Muscle layer of colon (tissue), 2 donors: ENCODE data around the gene SOX8.
"Not testable (repeated sequence)": the region's sequence is repeated elsewhere in the genome, so short reads cannot be mapped to it uniquely, and the experiment has no call there.

ENCODE experiments used
- H3K27ac ChIP-seq: one replicate; pipeline ENCODE4 v1.7.0; 2013; ENCODE audit warnings: low read depth, mild to moderate bottlenecking, low read length, moderate library complexity
- H3K27me3 ChIP-seq, 2 donors: one replicate each; pipeline ENCODE4 v1.7.0; 2013; ENCODE audit warnings: low read length in 2 of 2, mild to moderate bottlenecking in 2 of 2; ENCODE audit not compliant: insufficient read depth in 2 of 2, control insufficient read depth in 1 of 2
- H3K36me3 ChIP-seq: one replicate; pipeline ENCODE4 v1.7.0; 2013; ENCODE audit warnings: mild to moderate bottlenecking, low read length; ENCODE audit not compliant: insufficient read depth
- H3K4me1 ChIP-seq: one replicate; pipeline ENCODE4 v1.7.0; 2013; ENCODE audit warnings: mild to moderate bottlenecking, low read length; ENCODE audit not compliant: insufficient read depth
- H3K4me3 ChIP-seq, 2 donors: one replicate each; pipeline ENCODE4 v1.7.0; 2013; ENCODE audit warnings: low read length in 2 of 2, low read depth in 1 of 2, mild to moderate bottlenecking in 1 of 2, moderate library complexity in 1 of 2
- H3K9ac ChIP-seq: one replicate; pipeline ENCODE4 v1.7.0; 2013; ENCODE audit warnings: low read length
- H3K9me3 ChIP-seq: one replicate; pipeline ENCODE4 v1.7.0; 2013; ENCODE audit warnings: mild to moderate bottlenecking, low read length
- donor health status: abdominal sarcoma.
- donor health status: Adenocarcinoma of cecum.

Gene SOX8

DNA sequence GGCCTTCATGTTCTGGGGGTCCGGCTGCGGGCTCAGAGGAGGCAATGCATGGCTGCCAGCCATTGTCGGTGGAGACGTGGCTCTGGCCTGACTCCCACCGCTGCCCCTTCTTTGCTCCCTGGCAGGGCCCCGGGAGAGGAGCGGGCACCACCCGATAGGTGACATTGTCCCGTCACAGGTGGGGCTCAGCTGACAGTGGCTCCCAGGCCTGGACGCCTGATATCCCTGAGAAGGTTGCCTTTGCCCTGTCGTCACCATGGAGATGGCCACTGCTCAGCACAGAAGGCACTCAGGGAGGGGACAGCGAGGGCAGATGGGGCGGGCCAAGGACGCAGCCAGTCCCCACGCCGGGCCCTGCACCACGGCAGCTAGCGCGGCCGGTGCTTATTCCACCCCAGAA is 42.6 kb downstream of the SOX8 start:
- Histone ChIP-seq H3K9ac (no peak overlapping the region), H3K36me3 (no peaks in the 10 kb centered on the region), H3K9me3 (no peaks in the 10 kb centered on the region), H3K4me1 (no peaks in the 10 kb centered on the region), H3K27ac (no peak overlapping the region), H3K27me3 (peaks cover 5 to 32% of the 10 kb centered on the region in 2 donors), H3K4me3 (no peak overlapping the region)

DNA sequence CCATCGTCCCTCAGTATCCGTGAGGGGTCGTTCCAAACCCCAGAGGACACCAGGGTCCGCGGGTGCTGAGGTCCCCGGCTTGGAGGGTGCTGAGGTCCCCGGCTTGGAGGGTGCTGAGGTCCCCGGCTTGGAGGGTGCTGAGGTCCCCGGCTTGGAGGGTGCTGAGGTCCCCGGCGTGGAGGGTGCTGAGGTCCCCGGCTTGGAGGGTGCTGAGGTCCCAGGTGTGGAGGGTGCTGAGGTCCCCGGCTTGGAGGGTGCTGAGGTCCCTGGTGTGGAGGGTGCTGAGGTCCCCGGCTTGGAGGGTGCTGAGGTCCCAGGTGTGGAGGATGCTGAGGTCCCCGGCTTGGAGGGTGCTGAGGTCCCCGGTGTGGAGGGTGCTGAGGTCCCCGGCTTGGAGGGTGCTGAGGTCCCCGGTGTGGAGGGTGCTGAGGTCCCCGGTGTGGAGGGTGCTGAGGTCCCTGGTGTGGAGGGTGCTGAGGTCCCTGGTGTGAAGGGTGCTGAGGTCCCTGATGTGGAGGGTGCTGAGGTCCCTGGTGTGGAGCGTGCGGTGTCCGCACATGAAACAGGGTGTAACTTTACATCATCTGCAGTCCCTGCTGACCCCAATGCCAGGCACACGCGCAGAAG is 43.7 kb downstream of the SOX8 start:
- H3K9ac ChIP-seq, H3K9me3 ChIP-seq, H3K4me3 ChIP-seq, H3K4me1 ChIP-seq, H3K27ac ChIP-seq, H3K36me3 ChIP-seq: not testable (repeated sequence)
- peaks cover 5 to 43% of the 10 kb centered on the region in 2 donors for H3K27me3 ChIP-seq

DNA sequence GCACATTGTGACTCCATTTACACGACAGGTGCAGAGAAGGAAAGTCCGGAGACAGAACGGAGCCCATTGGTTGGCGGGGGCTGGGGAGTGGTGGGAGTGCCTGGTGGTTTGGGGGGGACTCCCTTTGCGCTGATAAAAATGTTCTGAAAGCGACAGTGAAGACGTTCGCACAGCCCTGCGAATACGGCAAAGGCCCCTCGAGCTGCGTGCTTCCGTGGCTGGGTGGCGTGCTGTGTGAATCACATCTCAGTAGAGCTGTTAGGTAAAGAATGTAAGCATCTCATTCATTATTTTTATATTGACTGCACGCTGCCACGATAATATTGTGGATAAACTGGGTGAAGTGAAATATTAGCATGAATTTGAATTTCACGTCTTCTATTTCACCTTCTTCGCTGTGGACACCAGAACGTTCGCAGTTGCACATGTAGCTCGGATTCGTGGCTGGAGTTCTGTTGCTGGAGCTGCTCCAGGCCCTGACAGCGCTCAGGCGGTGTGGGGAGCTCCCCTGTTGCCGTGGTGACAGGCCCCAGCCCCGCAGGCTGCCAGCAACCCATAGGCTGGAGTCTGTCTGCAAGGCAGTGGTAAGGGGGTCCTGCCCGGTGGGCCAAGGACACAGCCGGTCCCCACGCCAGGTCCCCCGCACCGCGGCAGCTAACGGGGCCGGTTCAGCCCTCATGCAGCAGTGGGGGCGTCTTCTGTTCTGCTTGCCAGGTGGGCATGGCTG is 44.6 kb downstream of the SOX8 start:
- H3K27me3 ChIP-seq: peaks cover 5 to 48% of the 10 kb centered on the region in 2 donors
- H3K36me3 ChIP-seq: no peaks in the 10 kb centered on the region
- no peak overlapping the region for H3K27ac ChIP-seq
- no peak overlapping the region for H3K4me3 ChIP-seq
- no peaks in the 10 kb centered on the region for H3K9me3 ChIP-seq
- no peak overlapping the region for H3K9ac ChIP-seq
- no peaks in the 10 kb centered on the region for H3K4me1 ChIP-seq

- Histone ChIP-seq H3K9ac (no peak overlapping the region), H3K36me3 (no peaks in the 10 kb centered on the region), H3K9me3 (no peaks in the 10 kb centered on the region), H3K4me1 (no peaks in the 10 kb centered on the region), H3K4me3 (no peak overlapping the region), H3K27me3 (peaks cover 5 to 47% of the 10 kb centered on the region in 2 donors), H3K27ac (no peak overlapping the region)
Observed at GRCh38 chr16:1026784-1027500, 45.4 kb downstream of the SOX8 start.

- Histone ChIP-seq H3K9ac (no peak overlapping the region), H3K4me3 (no peak overlapping the region), H3K27me3 (peaks cover 5 to 41% of the 10 kb centered on the region in 2 donors), H3K27ac (no peak overlapping the region), H3K9me3 (no peaks in the 10 kb centered on the region), H3K4me1 (no peaks in the 10 kb centered on the region), H3K36me3 (no peaks in the 10 kb centered on the region)
Observed at GRCh38 chr16:1027501-1027815, 45.9 kb downstream of the SOX8 start.

DNA sequence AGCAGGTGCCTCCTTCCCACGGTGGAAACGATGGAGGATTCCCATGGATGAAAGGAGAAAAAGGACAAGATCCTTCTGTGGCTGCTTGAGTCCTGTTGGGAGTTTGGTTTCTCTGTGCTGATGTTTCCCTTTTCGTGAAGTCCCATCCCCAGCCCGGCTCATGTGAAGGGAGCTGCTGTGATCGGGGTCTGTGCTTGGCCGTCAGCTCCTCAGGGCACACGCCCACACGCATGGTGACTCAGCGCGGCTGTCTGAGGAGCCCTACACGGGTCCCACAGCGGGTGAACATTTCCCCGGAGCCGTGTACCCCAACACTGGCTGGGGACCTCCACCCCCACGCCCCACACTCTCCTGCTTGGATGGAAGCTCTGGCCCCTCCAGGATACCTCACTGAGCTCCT is 46.5 kb downstream of the SOX8 start:
- Histone ChIP-seq H3K27ac (no peak overlapping the region), H3K4me3 (no peak overlapping the region), H3K9me3 (no peaks in the 10 kb centered on the region), H3K4me1 (no peaks in the 10 kb centered on the region), H3K27me3 (peaks cover 5 to 40% of the 10 kb centered on the region in 2 donors), H3K9ac (no peak overlapping the region), H3K36me3 (no peaks in the 10 kb centered on the region)

- Histone ChIP-seq H3K27me3 (peaks cover 5 to 40% of the 10 kb centered on the region in 2 donors), H3K9ac (no peak overlapping the region), H3K27ac (no peak overlapping the region), H3K4me1 (no peaks in the 10 kb centered on the region), H3K4me3 (no peak overlapping the region), H3K9me3 (no peaks in the 10 kb centered on the region), H3K36me3 (no peaks in the 10 kb centered on the region)
Observed at GRCh38 chr16:1028524-1029258, 47.1 kb downstream of the SOX8 start.

- no peak overlapping the region for H3K9ac ChIP-seq
- no peak overlapping the region for H3K27ac ChIP-seq
- H3K27me3 ChIP-seq: peaks cover 5 to 35% of the 10 kb centered on the region in 2 donors
- H3K9me3 ChIP-seq: no peaks in the 10 kb centered on the region
- H3K4me3 ChIP-seq: no peak overlapping the region
- H3K36me3 ChIP-seq: no peaks in the 10 kb centered on the region
- H3K4me1 ChIP-seq: no peaks in the 10 kb centered on the region
Observed at GRCh38 chr16:1029259-1029545, 47.6 kb downstream of the SOX8 start.

DNA sequence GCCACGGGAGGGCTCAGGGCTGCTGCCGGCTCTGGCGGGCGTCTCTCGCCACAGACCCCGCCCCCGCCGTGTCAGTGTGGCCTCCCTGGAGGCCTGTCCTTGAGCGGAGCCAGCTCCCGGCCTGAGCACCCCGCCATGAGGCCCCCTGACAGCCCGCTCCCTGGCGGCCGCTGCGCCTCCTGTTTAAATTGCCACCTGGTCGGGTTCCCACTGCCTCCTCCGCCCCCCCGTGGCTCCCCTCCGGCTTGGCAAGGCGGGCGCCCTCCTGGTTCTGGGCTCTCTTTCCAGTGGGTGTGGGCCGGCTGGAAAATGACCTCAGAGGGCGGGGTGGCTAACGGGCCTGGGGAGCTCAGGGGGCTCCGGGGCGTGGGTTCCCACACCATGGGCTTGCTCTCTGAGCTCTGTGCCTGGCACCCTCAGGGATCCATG is 48.9 kb downstream of the SOX8 start:
- H3K27me3 ChIP-seq: peaks cover 0 to 38% of the 10 kb centered on the region in 2 donors
- H3K4me1 ChIP-seq: no peaks in the 10 kb centered on the region
- no peak overlapping the region for H3K9ac ChIP-seq
- no peaks in the 10 kb centered on the region for H3K9me3 ChIP-seq
- H3K36me3 ChIP-seq: no peaks in the 10 kb centered on the region
- H3K4me3 ChIP-seq: no peak overlapping the region
- H3K27ac ChIP-seq: no peak overlapping the region

GRCh38 chr16:1031666-1032065 is 50.1 kb downstream of the SOX8 start:
- Histone ChIP-seq H3K9me3 (no peaks in the 10 kb centered on the region), H3K4me1 (no peaks in the 10 kb centered on the region), H3K27me3 (peaks cover 0 to 49% of the 10 kb centered on the region in 2 donors), H3K9ac (no peak overlapping the region), H3K4me3 (no peak overlapping the region), H3K27ac (no peak overlapping the region), H3K36me3 (no peaks in the 10 kb centered on the region)

DNA sequence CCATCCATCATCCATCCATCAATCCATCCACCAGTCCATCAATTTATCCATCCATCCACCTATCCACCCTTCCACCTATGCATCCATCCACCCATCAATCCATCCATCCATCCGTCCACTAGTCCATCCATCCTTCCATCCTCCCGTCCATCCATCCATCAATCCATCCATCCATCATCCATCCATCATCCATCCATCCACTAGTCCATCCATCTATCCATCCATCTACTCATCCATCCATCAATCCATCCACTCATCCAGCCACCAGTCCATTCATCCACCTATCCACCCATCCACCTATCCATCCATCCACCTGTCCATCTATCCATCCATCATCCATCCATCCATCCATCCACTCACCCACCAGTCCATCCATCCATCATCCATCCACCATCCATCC is 51.0 kb downstream of the SOX8 start:
- Histone ChIP-seq H3K27ac (no peak overlapping the region), H3K27me3 (peaks cover 0 to 54% of the 10 kb centered on the region in 2 donors), H3K9ac (no peak overlapping the region), H3K36me3 (no peaks in the 10 kb centered on the region), H3K9me3 (no peaks in the 10 kb centered on the region), H3K4me3 (no peak overlapping the region), H3K4me1 (no peaks in the 10 kb centered on the region)
